T-cell (primary cell): ENCODE results near the gene BZW2. TPM values are rescaled to one million over a fixed set of nuclear protein-coding genes. Genes with fewer than 3 reads are reported as not detected.
A peak's percentile ranks its signal among the peaks of the same experiment; 100 is the strongest.

ENCODE experiments used
- ATAC-seq, 4 experiments: fragments of 200-7000 bp in 3 of 4; fragments of 150-1000 bp in 1 of 4; cut with Tn5 transposase; replicated peaks in 1 of 4; 1 replicate in 3 of 4; 2 replicates in 1 of 4; pipeline ENCODE4 v1.10.0; 2021; ENCODE audit warnings: moderate library complexity in 3 of 4, mild to moderate bottlenecking in 2 of 4, moderate number of reproducible peaks in 1 of 4
- CTCF ChIA-PET, 2 donors: fragments of 300-600 bp; sonication (Branson Sonifier 250); formaldehyde crosslinking; loops; one replicate each; lab custom pipeline; 2022; ENCODE audit warnings: antibody characterized with exemption in 2 of 2; lab: Charles Lee
- POLR2A ChIA-PET, 2 donors: fragments of 300-600 bp; sonication (Branson Sonifier 250); formaldehyde crosslinking; loops; one replicate each; lab custom pipeline; 2022; ENCODE audit warnings: antibody characterized with exemption in 2 of 2; lab: Charles Lee
- DNase-seq, 35 experiments: peaks; one replicate each; pipeline versions ENCODE4 v3.0.0 to v3.0.0-alpha.2; 2013 to 2023
- H3K27ac ChIP-seq: one replicate; pipeline ENCODE4 v1.5.1; 2013; ENCODE audit warnings: low read length
- H3K27me3 ChIP-seq, 2 experiments: replicated peaks in 1 of 2; 1 replicate in 1 of 2; 2 replicates in 1 of 2; pipeline versions ENCODE4 v1.6.1 to v1.7.0; 2013; ENCODE audit warnings: low read length in 1 of 2, mixed read lengths in 1 of 2; ENCODE audit not compliant: control insufficient read depth in 2 of 2, insufficient read depth in 2 of 2; ENCODE audit errors: extremely low read depth in 1 of 2
- H3K36me3 ChIP-seq, 2 donors: 1 replicate in 1 of 2; 2 replicates in 1 of 2; pipeline versions ENCODE4 v1.6.1 to v1.7.0; 2013; ENCODE audit warnings: low read length in 1 of 2; ENCODE audit not compliant: control insufficient read depth in 2 of 2, insufficient read depth in 1 of 2; ENCODE audit errors: extremely low read depth in 1 of 2
- H3K4me1 ChIP-seq, 2 experiments: 1 replicate in 1 of 2; 2 replicates in 1 of 2; pipeline versions ENCODE4 v1.6.1 to v1.7.0; 2013; ENCODE audit warnings: low read length in 2 of 2, mixed read lengths in 1 of 2; ENCODE audit not compliant: insufficient read depth in 2 of 2, control insufficient read depth in 1 of 2; ENCODE audit errors: extremely low read depth in 1 of 2
- H3K4me3 ChIP-seq, 2 donors: 1 replicate in 1 of 2; 2 replicates in 1 of 2; pipeline versions ENCODE4 v1.5.1 to v1.7.0; 2013; ENCODE audit warnings: mild to moderate bottlenecking in 2 of 2, low read length in 1 of 2, moderate library complexity in 1 of 2; ENCODE audit not compliant: control insufficient read depth in 1 of 2; ENCODE audit errors: extremely low read depth in 1 of 2
- H3K9me3 ChIP-seq: 2 replicates; pipeline ENCODE4 v1.7.0; 2013
- H3K27ac Mint-ChIP-seq, 2 donors: one replicate each; pipeline ENCODE4 v1.8.0; 2020 to 2021; ENCODE audit warnings: mild to moderate bottlenecking in 2 of 2, mixed read lengths in 2 of 2
- H3K27me3 Mint-ChIP-seq, 2 donors: one replicate each; pipeline ENCODE4 v1.8.0; 2021 to 2022; ENCODE audit warnings: mixed read lengths in 2 of 2
- H3K36me3 Mint-ChIP-seq: one replicate; pipeline ENCODE4 v1.8.0; 2021; ENCODE audit warnings: mixed read lengths
- H3K4me1 Mint-ChIP-seq, 3 donors: one replicate each; pipeline ENCODE4 v1.8.0; 2020 to 2022; ENCODE audit warnings: mixed read lengths in 3 of 3, mild to moderate bottlenecking in 1 of 3
- H3K4me3 Mint-ChIP-seq, 3 donors: one replicate each; pipeline ENCODE4 v1.8.0; 2020 to 2022; ENCODE audit warnings: mild to moderate bottlenecking in 3 of 3, mixed read lengths in 3 of 3, moderate library complexity in 3 of 3
- H3K9me3 Mint-ChIP-seq, 3 donors: one replicate each; pipeline ENCODE4 v1.8.0; 2020 to 2022; ENCODE audit warnings: mixed read lengths in 3 of 3
- WGBS: methylation state at CpG from one replicate; pipeline ENCODE4 v1.1.5; 2013; ENCODE audit warnings: missing lambda C conversion rate; ENCODE audit not compliant: insufficient coverage; 5-methylcytosine and 5-hydroxymethylcytosine counted together
- total RNA-seq, 35 experiments: library from RNA in 6 of 35; stranded (reverse) in 6 of 35; fragments of 120-200 nt in 1 of 35; gene quantifications; one replicate each; pipeline versions ENCODE4 v1.2.1 to v1.2.4 and lab custom pipeline; 2013 to 2026

The BZW2 gene
- total RNA-seq, 5 donors from 2014 or later (not counting 1 experiment from before 2014, with no cell fraction given) = 22.1 to 35.1 (median 30.2) TPM

DNA sequence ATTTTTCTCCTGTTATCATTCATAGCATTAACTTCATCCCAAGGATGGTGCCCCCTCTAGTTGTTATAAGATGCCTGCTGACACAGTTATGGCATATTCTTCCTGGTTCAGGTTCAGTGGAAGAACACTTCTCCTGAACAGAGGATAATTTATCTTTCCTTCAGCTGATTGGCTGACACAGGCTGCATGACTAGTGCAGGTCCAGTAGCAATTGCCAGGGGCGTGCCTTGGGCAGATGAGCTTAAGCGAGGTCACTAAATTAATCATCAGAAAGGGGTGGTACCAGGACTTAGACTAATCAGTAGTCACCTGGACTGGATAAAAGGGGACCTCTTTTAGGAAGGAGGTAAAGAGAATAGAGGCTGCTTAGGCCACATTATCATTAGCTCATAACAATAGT lies 42.3 kb downstream of the BZW2 start:
- ChIA-PET CTCF (no interaction called here), POLR2A (no interaction called here)
- peaks cover 17 to 24% (median 22%) of the 10 kb centered on the region in 3 donors for H3K4me1 Mint-ChIP-seq
- Histone ChIP-seq H3K27ac (no peak overlapping the region), H3K9me3 (no peaks in the 10 kb centered on the region), H3K36me3 (peaks cover 8 to 43% of the 10 kb centered on the region in 2 donors), H3K4me1 (peaks cover 0 to 8% of the 10 kb centered on the region in 2 experiments), H3K4me3 (no peak overlapping the region), H3K27me3 (no peaks in the 10 kb centered on the region)
- H3K27me3 Mint-ChIP-seq = no peaks in the 10 kb centered on the region
- H3K9me3 Mint-ChIP-seq = no peaks in the 10 kb centered on the region
- DNase-seq (no peak), ATAC-seq (no peak)
- H3K27ac Mint-ChIP-seq = no peak overlapping the region
- 92% methylated on average over 2 of the region's 2 CpGs for WGBS
- no peak overlapping the region for H3K4me3 Mint-ChIP-seq
- H3K36me3 Mint-ChIP-seq = peaks cover 52% of the 10 kb centered on the region

DNA sequence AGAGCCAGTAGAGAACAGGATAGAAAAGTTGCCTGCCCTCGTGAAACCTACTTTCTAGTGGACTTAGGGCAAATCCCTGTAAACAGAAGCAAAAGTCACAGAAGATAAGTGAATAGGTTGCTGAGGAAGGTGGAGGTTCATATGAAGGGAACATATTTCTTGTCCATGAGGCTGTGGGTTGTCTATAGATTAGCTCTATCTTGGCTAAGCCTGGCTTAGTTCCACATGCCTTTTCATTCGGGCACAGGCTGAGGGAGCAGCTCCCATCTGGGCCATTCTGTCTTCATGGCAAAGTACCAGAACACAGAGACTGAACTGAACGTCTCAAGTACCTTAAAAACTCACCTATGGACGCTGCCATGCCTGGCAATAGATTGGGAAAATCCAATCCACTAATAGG lies 45.3 kb downstream of the BZW2 start:
- no peaks in the 10 kb centered on the region for H3K27me3 ChIP-seq
- H3K27ac Mint-ChIP-seq = no peak overlapping the region
- 90% methylated on average over 1 of the region's 4 CpGs for WGBS
- no peak overlapping the region for H3K4me3 Mint-ChIP-seq
- peaks cover 8 to 54% of the 10 kb centered on the region in 2 donors for H3K36me3 ChIP-seq
- no peaks in the 10 kb centered on the region for H3K27me3 Mint-ChIP-seq
- H3K4me1 ChIP-seq = no peaks in the 10 kb centered on the region
- peaks cover 0 to 1% (median 0%) of the 10 kb centered on the region in 3 donors for H3K4me1 Mint-ChIP-seq
- ATAC-seq (no peak), DNase-seq (no peak)
- no peaks in the 10 kb centered on the region for H3K9me3 ChIP-seq
- CTCF ChIA-PET = no interaction called here
- no peaks in the 10 kb centered on the region for H3K9me3 Mint-ChIP-seq
- no peak overlapping the region for H3K27ac ChIP-seq
- H3K4me3 ChIP-seq = no peak overlapping the region
- POLR2A ChIA-PET = interaction anchor here in 1 of 2 donors (0.5 kb wide), 1 partner anchor 1451 kb away, joined by 3 read pairs; no protein-coding TSS in a partner anchor
- H3K36me3 Mint-ChIP-seq = peaks cover 48% of the 10 kb centered on the region

DNA sequence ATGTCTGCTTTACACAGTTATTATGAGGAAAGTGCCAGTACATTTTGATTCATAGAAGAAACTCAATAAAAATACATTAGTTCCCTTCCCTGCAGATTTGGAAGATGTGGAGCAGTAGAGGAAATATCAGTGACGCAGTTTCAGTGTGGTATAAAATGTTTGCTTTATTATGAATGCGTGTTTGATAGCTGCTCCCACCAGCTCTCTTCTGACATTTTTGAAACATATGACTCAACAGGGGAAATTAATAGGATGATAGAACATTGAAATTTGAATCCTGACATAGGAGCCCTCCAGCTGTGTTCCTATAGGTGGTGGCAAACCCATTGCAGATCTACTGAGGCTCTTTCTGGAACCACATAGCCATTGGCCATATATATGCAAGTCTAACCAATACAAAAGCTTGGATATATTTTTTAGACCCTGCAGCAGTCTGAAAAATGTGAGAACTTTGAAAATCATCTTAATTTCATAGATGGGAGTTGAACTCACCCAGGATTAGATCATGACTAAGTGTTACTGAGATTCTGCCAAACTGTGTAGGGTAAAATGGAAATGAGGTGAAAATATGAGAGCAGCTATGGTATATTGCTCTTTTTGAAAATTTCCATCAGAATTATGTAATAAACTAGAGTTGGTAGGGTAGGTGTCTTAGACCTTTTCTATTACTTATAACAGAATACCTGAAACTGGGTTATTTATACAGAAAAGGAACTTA lies 47.8 kb downstream of the BZW2 start:
- Histone ChIP-seq H3K27ac (no peak overlapping the region), H3K4me1 (no peaks in the 10 kb centered on the region), H3K27me3 (no peaks in the 10 kb centered on the region), H3K9me3 (no peaks in the 10 kb centered on the region), H3K36me3 (peaks cover 3 to 67% of the 10 kb centered on the region in 2 donors), H3K4me3 (no peak overlapping the region)
- no peak overlapping the region for H3K27ac Mint-ChIP-seq
- H3K4me1 Mint-ChIP-seq = no peaks in the 10 kb centered on the region
- DNase-seq = no peak
- H3K36me3 Mint-ChIP-seq = peaks cover 60% of the 10 kb centered on the region
- no peaks in the 10 kb centered on the region for H3K27me3 Mint-ChIP-seq
- WGBS = no CpG with 5 or more reads among the region's 2 CpGs
- CTCF ChIA-PET = no interaction called here
- H3K4me3 Mint-ChIP-seq = no peak overlapping the region
- ATAC-seq = no peak
- H3K9me3 Mint-ChIP-seq = no peaks in the 10 kb centered on the region
- POLR2A ChIA-PET = no interaction called here

DNA sequence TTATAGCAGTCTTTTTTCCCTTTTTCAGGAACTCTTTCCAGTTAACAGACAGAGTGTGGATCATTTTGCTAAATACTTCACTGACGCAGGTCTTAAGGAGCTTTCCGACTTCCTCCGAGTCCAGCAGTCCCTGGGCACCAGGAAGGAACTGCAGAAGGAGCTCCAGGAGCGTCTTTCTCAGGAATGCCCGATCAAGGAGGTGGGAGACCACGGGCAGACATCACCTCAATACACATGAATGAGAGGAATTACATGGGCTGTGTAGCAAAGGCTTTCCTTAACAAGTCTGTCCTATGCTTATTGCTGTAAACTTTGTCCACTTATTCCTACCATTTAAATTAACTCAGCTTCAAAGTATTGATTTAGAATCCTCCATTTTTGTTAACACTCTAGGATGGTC lies 48.8 kb downstream of the BZW2 start:
- Mint-ChIP-seq H3K9me3 (no peaks in the 10 kb centered on the region), H3K36me3 (peaks cover 68% of the 10 kb centered on the region), H3K4me1 (no peaks in the 10 kb centered on the region), H3K4me3 (no peak overlapping the region), H3K27me3 (no peaks in the 10 kb centered on the region), H3K27ac (no peak overlapping the region)
- H3K27me3 ChIP-seq = no peaks in the 10 kb centered on the region
- no peak for ATAC-seq
- H3K27ac ChIP-seq = no peak overlapping the region
- POLR2A ChIA-PET = no interaction called here
- no CpG with 5 or more reads among the region's 6 CpGs for WGBS
- H3K9me3 ChIP-seq = no peaks in the 10 kb centered on the region
- no peak overlapping the region for H3K4me3 ChIP-seq
- H3K36me3 ChIP-seq = peaks cover 3 to 73% of the 10 kb centered on the region in 2 donors
- CTCF ChIA-PET = interaction anchor here in 1 of 2 donors (0.5 kb wide), 1 partner anchor 108 kb away, joined by 3 read pairs; no protein-coding TSS in a partner anchor
- H3K4me1 ChIP-seq = no peaks in the 10 kb centered on the region
- no peak for DNase-seq

DNA sequence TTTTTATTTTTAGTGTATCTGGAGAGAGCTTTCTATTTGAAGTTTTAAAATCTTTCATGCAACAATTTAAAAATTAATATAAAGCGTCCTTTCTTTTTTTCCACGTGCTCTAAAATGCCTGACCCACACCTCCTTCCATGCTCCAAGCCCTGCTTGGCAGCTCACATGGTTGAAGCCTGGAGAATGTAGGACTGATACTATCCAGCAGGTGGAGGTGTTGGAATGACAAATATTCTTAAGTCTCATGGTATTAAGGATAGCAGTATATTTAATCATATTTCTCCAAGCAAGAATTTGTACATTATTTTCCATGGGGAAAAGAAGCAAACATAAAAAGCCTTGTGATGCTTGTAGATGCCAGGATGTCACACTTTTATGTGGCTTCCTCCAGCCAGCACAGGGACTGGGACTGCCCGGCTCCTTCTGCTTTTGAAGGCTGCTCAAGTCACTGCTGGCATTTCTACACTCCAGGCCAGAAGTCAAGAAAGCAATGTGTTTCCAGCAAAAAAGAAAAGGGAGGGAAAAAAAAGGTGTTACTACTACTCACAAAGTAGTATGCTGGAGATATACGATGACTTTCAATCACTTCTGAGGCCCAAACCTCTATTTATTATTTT lies 49.7 kb downstream of the BZW2 start:
- no peaks in the 10 kb centered on the region for H3K9me3 Mint-ChIP-seq
- POLR2A ChIA-PET = interaction anchor here in 1 of 2 donors (0.7 kb wide), 1 partner anchor 165 kb away, joined by 4 read pairs; no protein-coding TSS in a partner anchor
- Histone ChIP-seq H3K27me3 (no peaks in the 10 kb centered on the region), H3K36me3 (peaks cover 0 to 76% of the 10 kb centered on the region in 2 donors), H3K4me3 (no peak overlapping the region), H3K9me3 (no peaks in the 10 kb centered on the region), H3K4me1 (no peaks in the 10 kb centered on the region), H3K27ac (no peak overlapping the region)
- no peak overlapping the region for H3K4me3 Mint-ChIP-seq
- peaks cover 73% of the 10 kb centered on the region for H3K36me3 Mint-ChIP-seq
- CTCF ChIA-PET = interaction anchor here in 1 of 2 donors (0.6 kb wide), 1 partner anchor 743 kb away, joined by 4 read pairs; no protein-coding TSS in a partner anchor
- ATAC-seq = no peak
- H3K4me1 Mint-ChIP-seq = no peaks in the 10 kb centered on the region
- no CpG with 5 or more reads among the region's 4 CpGs for WGBS
- H3K27me3 Mint-ChIP-seq = no peaks in the 10 kb centered on the region
- peak in 1 of 35 experiments; percentile 14 for DNase-seq
- H3K27ac Mint-ChIP-seq = no peak overlapping the region

DNA sequence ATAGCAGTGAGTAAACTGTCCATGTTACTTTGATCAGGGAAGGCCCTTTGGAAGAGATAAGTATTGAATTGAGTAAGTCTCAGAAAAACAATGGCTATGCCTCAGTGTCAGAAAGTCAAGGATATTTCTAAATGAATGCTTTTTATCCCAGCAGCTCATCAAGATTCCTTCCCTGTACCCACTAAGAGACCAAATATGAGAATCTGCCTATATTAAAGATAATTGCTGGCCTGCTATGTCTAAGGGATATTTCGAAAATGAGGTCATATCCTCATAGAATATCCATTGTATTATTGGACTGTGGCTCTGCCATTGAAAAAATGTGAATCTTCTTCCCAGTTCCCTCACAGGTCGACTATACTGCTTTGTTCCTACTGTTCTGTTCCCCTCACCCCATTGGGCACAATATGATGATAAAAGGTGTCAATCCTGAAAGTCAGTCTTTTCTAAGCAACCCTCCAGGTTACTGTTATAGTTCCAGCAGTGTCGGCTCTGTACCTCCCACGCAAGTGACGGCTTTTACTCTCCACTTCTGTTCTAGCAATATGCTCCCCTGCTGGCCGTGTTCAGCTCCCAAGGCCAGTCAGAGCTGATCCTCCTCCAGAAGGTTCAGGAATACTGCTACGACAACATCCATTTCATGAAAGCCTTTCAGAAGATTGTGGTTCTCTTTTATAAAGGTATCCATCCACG lies 51.7 kb downstream of the BZW2 start:
- H3K36me3 ChIP-seq = peaks cover 0 to 68% of the 10 kb centered on the region in 2 donors
- DNase-seq (no peak), ATAC-seq (no peak)
- Mint-ChIP-seq H3K4me1 (no peaks in the 10 kb centered on the region), H3K27me3 (no peaks in the 10 kb centered on the region), H3K36me3 (peaks cover 74% of the 10 kb centered on the region), H3K27ac (no peak overlapping the region), H3K9me3 (no peaks in the 10 kb centered on the region), H3K4me3 (no peak overlapping the region)
- H3K4me3 ChIP-seq = no peak overlapping the region
- H3K4me1 ChIP-seq = no peaks in the 10 kb centered on the region
- CTCF ChIA-PET = no interaction called here
- 97% methylated on average over 3 of the region's 8 CpGs for WGBS
- no peaks in the 10 kb centered on the region for H3K9me3 ChIP-seq
- no peaks in the 10 kb centered on the region for H3K27me3 ChIP-seq
- no peak overlapping the region for H3K27ac ChIP-seq
- POLR2A ChIA-PET = no interaction called here
